ENCODE results near the gene GALNT18. TPM values are rescaled to one million over a fixed set of nuclear protein-coding genes. Genes with fewer than 3 reads are reported as not detected.
"Not testable (repeated sequence)": the region's sequence is repeated elsewhere in the genome, so short reads cannot be mapped to it uniquely, and the experiment has no call there.

GALNT18 gene
- polyA plus RNA-seq, 3 donors, result 9.4 to 16.5 (median 9.6) TPM

- WGBS, 3 donors, result 60 to 75% (median 68%) methylated on average over 10 of the region's 10 CpGs
- H3K27ac ChIP-seq (ENCODE audit: low read depth, low read length), result no peak overlapping the region
These were observed 158.4 kb downstream of the GALNT18 start for GRCh38 chr11:11463405-11463804.

GRCh38 chr11:11461473-11461872 is 160.3 kb downstream of the GALNT18 start:
- H3K27ac ChIP-seq (ENCODE audit: low read depth, low read length), result no peak overlapping the region
- 75 to 84% (median 78%) methylated on average over 10 of the region's 10 CpGs for WGBS, 3 donors

GRCh38 chr11:11459578-11459977 is 162.2 kb downstream of the GALNT18 start:
- no peak overlapping the region for H3K27ac ChIP-seq (ENCODE audit: low read depth, low read length)
- 94 to 98% (median 97%) methylated on average over 3 of the region's 3 CpGs for WGBS, 3 donors

- H3K27ac ChIP-seq (ENCODE audit: low read depth, low read length), result no peak overlapping the region
- WGBS, 3 donors, result 93 to 96% (median 94%) methylated on average over 9 of the region's 9 CpGs
These were observed 163.3 kb downstream of the GALNT18 start for GRCh38 chr11:11458485-11458884.

- 87 to 95% (median 94%) methylated on average over 5 of the region's 5 CpGs for WGBS, 3 donors
- no peak overlapping the region for H3K27ac ChIP-seq (ENCODE audit: low read depth, low read length)
These were observed 163.8 kb downstream of the GALNT18 start for GRCh38 chr11:11458001-11458400.

GRCh38 chr11:11456866-11457265 is 164.9 kb downstream of the GALNT18 start:
- no peak overlapping the region for H3K27ac ChIP-seq (ENCODE audit: low read depth, low read length)
- 78 to 90% (median 80%) methylated on average over 3 of the region's 3 CpGs for WGBS, 3 donors

GRCh38 chr11:11454671-11455223 is 167.1 kb downstream of the GALNT18 start:
- H3K27ac ChIP-seq (ENCODE audit: low read depth, low read length), result no peak overlapping the region
- WGBS, 3 donors, result 79 to 89% (median 84%) methylated on average over 3 of the region's 3 CpGs

- 46 to 77% (median 73%) methylated on average over 4 of the region's 4 CpGs for whole genome bisulfite sequencing, 3 donors
- H3K27ac ChIP-seq (ENCODE audit: low read depth, low read length), result no peak overlapping the region
These were observed 170.3 kb downstream of the GALNT18 start for GRCh38 chr11:11451501-11452005.

GRCh38 chr11:11450744-11451362 is 171.0 kb downstream of the GALNT18 start:
- WGBS, 3 donors, result 79 to 84% (median 82%) methylated on average over 5 of the region's 5 CpGs
- H3K27ac ChIP-seq (ENCODE audit: low read depth, low read length), result no peak overlapping the region

GRCh38 chr11:11449327-11449726 is 172.5 kb downstream of the GALNT18 start:
- H3K27ac ChIP-seq (ENCODE audit: low read depth, low read length), result no peak overlapping the region
- 67 to 90% (median 88%) methylated on average over 3 of the region's 3 CpGs for WGBS, 3 donors

GRCh38 chr11:11448626-11449025 is 173.2 kb downstream of the GALNT18 start:
- WGBS, 3 donors, result 85 to 95% (median 89%) methylated on average over 12 of the region's 12 CpGs
- no peak overlapping the region for H3K27ac ChIP-seq (ENCODE audit: low read depth, low read length)

GRCh38 chr11:11447601-11448000 is 174.2 kb downstream of the GALNT18 start:
- not testable (repeated sequence) for H3K27ac ChIP-seq (ENCODE audit: low read depth, low read length)
- 77 to 96% (median 78%) methylated on average over 3 of the region's 3 CpGs for WGBS, 3 donors

GRCh38 chr11:11446967-11447366 is 174.8 kb downstream of the GALNT18 start:
- 69 to 92% (median 81%) methylated on average over 6 of the region's 6 CpGs for WGBS, 3 donors
- H3K27ac ChIP-seq (ENCODE audit: low read depth, low read length), result no peak overlapping the region

GRCh38 chr11:11446564-11446963 is 175.2 kb downstream of the GALNT18 start:
- no peak overlapping the region for H3K27ac ChIP-seq (ENCODE audit: low read depth, low read length)
- WGBS, 3 donors, result 75 to 89% (median 80%) methylated on average over 2 of the region's 2 CpGs

- no peak overlapping the region for H3K27ac ChIP-seq (ENCODE audit: low read depth, low read length)
- WGBS, 3 donors, result 90 to 94% (median 93%) methylated on average over 13 of the region's 13 CpGs
These were observed 176.2 kb downstream of the GALNT18 start for GRCh38 chr11:11445441-11446185.

- 50 to 73% (median 52%) methylated on average over 5 of the region's 5 CpGs for WGBS, 3 donors
- no peak overlapping the region for H3K27ac ChIP-seq (ENCODE audit: low read depth, low read length)
These were observed 177.0 kb downstream of the GALNT18 start for GRCh38 chr11:11444804-11445131.

- H3K27ac ChIP-seq (ENCODE audit: low read depth, low read length), result no peak overlapping the region
- WGBS, 3 donors, result 87 to 93% (median 90%) methylated on average over 13 of the region's 13 CpGs
These were observed 177.6 kb downstream of the GALNT18 start for GRCh38 chr11:11444027-11444803.

- no peak overlapping the region for H3K27ac ChIP-seq (ENCODE audit: low read depth, low read length)
- WGBS, 3 donors, result 88 to 94% (median 94%) methylated on average over 5 of the region's 5 CpGs
These were observed 179.0 kb downstream of the GALNT18 start for GRCh38 chr11:11442791-11443190.

- H3K27ac ChIP-seq (ENCODE audit: low read depth, low read length), result no peak overlapping the region
- 75 to 95% (median 87%) methylated on average over 7 of the region's 7 CpGs for WGBS, 3 donors
These were observed 180.3 kb downstream of the GALNT18 start for GRCh38 chr11:11441516-11441915.

Data from adipose tissue (tissue), 3 donors.